Heart left ventricle (tissue), 16 donors: Measurements from ENCODE around the gene TWF2. TPM values are rescaled to one million over a fixed set of nuclear protein-coding genes. Genes with fewer than 3 reads are reported as not detected.
A peak's percentile ranks its signal among the peaks of the same experiment; 100 is the strongest.

Experiments used
- ATAC-seq, 4 donors: fragments of 200-7000 bp; cut with Tn5 transposase; one replicate each; pipeline ENCODE4 v1.9.1; 2020 to 2022; ENCODE audit warnings: moderate library complexity in 4 of 4, mild to moderate bottlenecking in 3 of 4, moderate number of reproducible peaks in 1 of 4
- DNase-seq, 5 donors: peaks; one replicate each; pipeline ENCODE4 v3.0.0-alpha.2; 2020
- H3K27ac ChIP-seq, 12 donors: fragments of 200-600 bp; sonication (generic) in 4 of 12; one replicate each; pipeline versions ENCODE4 v1.5.0 to v1.8.0; 2016 to 2022; ENCODE audit warnings: mild to moderate bottlenecking in 2 of 12
- H3K27me3 ChIP-seq, 9 donors: fragments of 200-600 bp; sonication (generic) in 2 of 9; one replicate each; pipeline versions ENCODE4 v1.5.1 to v1.8.0; 2016 to 2022; ENCODE audit warnings: mild to moderate bottlenecking in 3 of 9
- H3K36me3 ChIP-seq, 9 donors: fragments of 200-600 bp; sonication (generic) in 2 of 9; one replicate each; pipeline versions ENCODE4 v1.5.0 to v1.8.0; 2018 to 2022; ENCODE audit warnings: mild to moderate bottlenecking in 2 of 9
- H3K4me1 ChIP-seq, 12 donors: fragments of 200-600 bp; sonication (generic) in 4 of 12; one replicate each; pipeline versions ENCODE4 v1.5.0 to v1.8.0; 2016 to 2022; ENCODE audit warnings: mild to moderate bottlenecking in 3 of 12
- H3K4me3 ChIP-seq, 12 donors: fragments of 200-600 bp; sonication (generic) in 4 of 12; one replicate each; pipeline versions ENCODE4 v1.5.0 to v1.8.0; 2017 to 2022; ENCODE audit warnings: mild to moderate bottlenecking in 9 of 12, moderate library complexity in 4 of 12
- H3K9me3 ChIP-seq, 12 donors: fragments of 200-600 bp; sonication (generic) in 4 of 12; one replicate each; pipeline versions ENCODE4 v1.5.0 to v1.8.0; 2016 to 2022; ENCODE audit warnings: mild to moderate bottlenecking in 1 of 12
- CTCF ChIP-seq, 12 donors: fragments of 200-600 bp; sonication (generic) in 4 of 12; IDR thresholded peaks; one replicate each; pipeline versions ENCODE4 v1.5.0 to v1.8.0; 2018 to 2022; ENCODE audit warnings: antibody characterized with exemption in 12 of 12, mild to moderate bottlenecking in 5 of 12
- POLR2A ChIP-seq, 2 donors: fragments of 450-650 bp; IDR thresholded peaks; one replicate each; pipeline ENCODE4 v1.6.1; 2017; ENCODE audit warnings: antibody characterized with exemption in 2 of 2, mild to moderate bottlenecking in 2 of 2, moderate library complexity in 2 of 2
- WGBS, 4 donors: extraction: QIAGEN DNeasy Blood & Tissue Kit in 2 of 4; methylation state at CpG; one replicate each; pipeline versions ENCODE4 v1.1.5 to v1.1.7; 2013 to 2018; 5-methylcytosine and 5-hydroxymethylcytosine counted together
- intact Hi-C, 10 donors: fragments of 100-400 bp; cut with DNase I; formaldehyde crosslinking; loops; one replicate each; pipeline versions ENCODE4 v1.11.1 to v1.14.2; 2022
- polyA plus RNA-seq, 2 donors: library from polyadenylated mRNA; stranded (reverse); fragments of 200-250 nt; gene quantifications; one replicate each; pipeline ENCODE4 v1.2.3, GENCODE V29; 2013
- total RNA-seq, 9 donors: library from RNA; depleted of rRNA in 2 of 9; stranded (reverse); fragments of >200 nt in 2 of 9; fragmentation: NEBNext Ultra II Directional in 3 of 9; extraction: Animal tissue kit (Norgen Biotek cat#: 25700) in 3 of 9; gene quantifications; one replicate each; pipeline versions ENCODE4 v1.1.0 to v1.2.4, GENCODE V29; 2016 to 2023
- donor health status: ischemic (EF 13 %, LVEDD 7.1; RV severe dilation, severe dysfunction).
- donor health status: healthy with polysubstance abuse.
- donor health status: DM: no; HTN: yes; CAD: no.
- donor health status: DM: no; HTN: no; CAD: no.
- donor health status: ischemic (EF 25% LVEDD 6.9; RV normal size, moderate dysfunction).
- donor health status: ischemic (EF 25% LVEDD 5.7; RV mildly dilated, moderate dysfunction).
- donor health status: healthy.
- donor health status: DM: yes; HTN: yes; CAD: no.
- donor health status: ischemic (EF 35%, LVEDD 5.7; RV mildly dilated, moderate dysfunction).
- donor health status: nonischemic (EF 11% LVEDD 7.7; RV severe dilation, severe dysfunction).
- donor health status: DM: yes; HTN: yes; CAD: no.
- donor health status: PGD.
- donor health status: ischemic (EF 29% LVEDD 5.4; RV normal size, mild dysfunction).
- donor health status: nonischemic (EF 23%, LVEDD 6.1; RV moderate dilation, normal function).

TWF2 gene
- total and polyA plus RNA-seq, 11 donors = 45.8 to 133 (median 109) TPM

GRCh38 chr3:52268036-52268435 is 29.1 kb upstream of the TWF2 start:
- peaks cover 0 to 99% (median 81%) of the 10 kb centered on the region in 9 donors for H3K36me3 ChIP-seq
- no peaks in the 10 kb centered on the region for H3K9me3 ChIP-seq
- ATAC-seq (no peak), DNase-seq (no peak)
- TF ChIP-seq POLR2A (IDR thresholded peaks at IDR 0.05) (no peak), CTCF (IDR thresholded peaks at IDR 0.05) (no peak)
- intact Hi-C loops = no loop called here
- no peaks in the 10 kb centered on the region for H3K27me3 ChIP-seq
- H3K4me3 ChIP-seq = no peak overlapping the region
- H3K27ac ChIP-seq = peak overlapping the region in 1 of 12 donors; percentile 33
- WGBS, 4 donors = 57 to 71% (median 70%) methylated on average over 7 of the region's 7 CpGs
- peaks cover 3 to 61% (median 43%) of the 10 kb centered on the region in 12 donors for H3K4me1 ChIP-seq

GRCh38 chr3:52265387-52265786 is 26.4 kb upstream of the TWF2 start:
- intact Hi-C loops = no loop called here
- no peak overlapping the region for H3K4me3 ChIP-seq
- peaks cover 3 to 38% (median 18%) of the 10 kb centered on the region in 12 donors for H3K4me1 ChIP-seq
- no peak for TF ChIP-seq POLR2A (IDR thresholded peaks at IDR 0.05)
- no peak for TF ChIP-seq CTCF (IDR thresholded peaks at IDR 0.05)
- H3K36me3 ChIP-seq = peaks cover 7 to 100% (median 98%) of the 10 kb centered on the region in 9 donors
- no peak for ATAC-seq
- 92 to 98% (median 95%) methylated on average over 6 of the region's 6 CpGs for WGBS, 4 donors
- H3K27me3 ChIP-seq = no peaks in the 10 kb centered on the region
- H3K9me3 ChIP-seq = no peaks in the 10 kb centered on the region
- DNase-seq = no peak
- H3K27ac ChIP-seq = no peak overlapping the region

- no peak for ATAC-seq
- Histone ChIP-seq H3K27me3 (no peaks in the 10 kb centered on the region), H3K9me3 (no peaks in the 10 kb centered on the region), H3K4me1 (peaks cover 0 to 9% (median 0%) of the 10 kb centered on the region in 12 donors), H3K27ac (no peak overlapping the region), H3K4me3 (no peak overlapping the region), H3K36me3 (peaks cover 10 to 100% (median 100%) of the 10 kb centered on the region in 9 donors)
- no peak for DNase-seq
- TF ChIP-seq POLR2A (IDR thresholded peaks at IDR 0.05) = no peak
- TF ChIP-seq CTCF (IDR thresholded peaks at IDR 0.05) = no peak
- intact Hi-C loops = no loop called here
These were observed 23.5 kb upstream of the TWF2 start for GRCh38 chr3:52262447-52262846.

GRCh38 chr3:52259448-52259847 is 20.5 kb upstream of the TWF2 start:
- ATAC-seq (no peak), DNase-seq (no peak)
- Histone ChIP-seq H3K4me3 (no peak overlapping the region), H3K27me3 (no peaks in the 10 kb centered on the region), H3K9me3 (no peaks in the 10 kb centered on the region), H3K36me3 (peaks cover 10 to 100% (median 100%) of the 10 kb centered on the region in 9 donors), H3K4me1 (peaks cover 0 to 31% (median 0%) of the 10 kb centered on the region in 12 donors), H3K27ac (peak overlapping the region in 1 of 12 donors; percentile 17)
- TF ChIP-seq CTCF (IDR thresholded peaks at IDR 0.05) (no peak), POLR2A (IDR thresholded peaks at IDR 0.05) (no peak)
- WGBS, 4 donors = 86 to 92% (median 88%) methylated on average over 4 of the region's 4 CpGs
- intact Hi-C loops = no loop called here
